ENCODE measurements around the gene DLG4.

- TF ChIP-seq CTCF (IDR thresholded peaks at IDR 0.05) (no peak), POLR2A (IDR thresholded peaks at IDR 0.05) (no peak)
Observed at GRCh38 chr17:7173687-7174602, 45.7 kb downstream of the DLG4 start.
